ENCODE measurements around the gene LAP3. TPM values are rescaled to one million over a fixed set of nuclear protein-coding genes. Genes with fewer than 3 reads are reported as not detected.

The LAP3 gene
- 45.1 and 50.5 TPM in 2 replicates for total RNA-seq

DNA sequence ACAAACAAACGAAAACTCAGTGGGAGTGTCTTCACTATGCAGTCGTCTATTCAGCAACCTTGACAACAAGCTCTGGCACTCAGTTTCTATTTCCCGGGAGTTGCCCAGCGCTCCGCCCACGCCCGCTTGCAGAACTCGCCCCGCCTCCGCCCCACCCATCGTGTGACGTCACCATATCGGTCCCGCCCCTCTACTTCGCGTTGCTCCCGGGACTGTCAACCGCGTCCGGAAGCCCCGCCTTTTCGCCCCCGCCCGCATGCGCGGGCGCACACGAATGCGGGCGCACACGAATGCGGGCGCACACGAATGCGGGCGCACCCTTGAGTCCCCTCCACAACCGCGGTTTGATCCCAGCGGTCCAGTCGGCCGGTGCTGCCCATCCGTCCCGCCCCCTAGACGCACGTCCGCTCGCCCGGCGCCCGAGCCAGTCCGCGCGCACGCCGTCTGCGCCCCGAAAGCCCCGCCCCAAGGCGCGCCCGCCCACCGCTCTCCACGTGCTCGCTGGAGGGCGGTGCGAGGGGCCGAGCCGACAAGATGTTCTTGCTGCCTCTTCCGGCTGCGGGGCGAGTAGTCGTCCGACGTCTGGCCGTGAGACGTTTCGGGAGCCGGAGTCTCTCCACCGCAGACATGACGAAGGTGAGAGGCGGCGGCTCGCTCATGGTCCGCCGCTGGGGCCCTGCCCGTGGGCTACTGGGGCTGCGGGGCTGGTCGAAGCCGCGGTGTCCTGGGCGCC, at the start of gene LAP3:
TSS of gene LAP3 (plus strand) at position 267 of the 733 bp plus-strand sequence. CDS start at position 535, 268 bp downstream.
- no peaks in the 10 kb centered on the region for H3K9me3 Mint-ChIP-seq
- peaks cover 32% of the 10 kb centered on the region for H3K4me1 Mint-ChIP-seq
- TF ChIP-seq, protein P1, sequence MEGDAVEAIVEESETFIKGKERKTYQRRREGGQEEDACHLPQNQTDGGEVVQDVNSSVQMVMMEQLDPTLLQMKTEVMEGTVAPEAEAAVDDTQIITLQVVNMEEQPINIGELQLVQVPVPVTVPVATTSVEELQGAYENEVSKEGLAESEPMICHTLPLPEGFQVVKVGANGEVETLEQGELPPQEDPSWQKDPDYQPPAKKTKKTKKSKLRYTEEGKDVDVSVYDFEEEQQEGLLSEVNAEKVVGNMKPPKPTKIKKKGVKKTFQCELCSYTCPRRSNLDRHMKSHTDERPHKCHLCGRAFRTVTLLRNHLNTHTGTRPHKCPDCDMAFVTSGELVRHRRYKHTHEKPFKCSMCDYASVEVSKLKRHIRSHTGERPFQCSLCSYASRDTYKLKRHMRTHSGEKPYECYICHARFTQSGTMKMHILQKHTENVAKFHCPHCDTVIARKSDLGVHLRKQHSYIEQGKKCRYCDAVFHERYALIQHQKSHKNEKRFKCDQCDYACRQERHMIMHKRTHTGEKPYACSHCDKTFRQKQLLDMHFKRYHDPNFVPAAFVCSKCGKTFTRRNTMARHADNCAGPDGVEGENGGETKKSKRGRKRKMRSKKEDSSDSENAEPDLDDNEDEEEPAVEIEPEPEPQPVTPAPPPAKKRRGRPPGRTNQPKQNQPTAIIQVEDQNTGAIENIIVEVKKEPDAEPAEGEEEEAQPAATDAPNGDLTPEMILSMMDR (IDR thresholded peaks at IDR 0.05): no peak
- peak; percentile 90 for ATAC-seq (ENCODE audit: low read depth)
- H3K4me3 Mint-ChIP-seq: peak within 1 kb of the TSS; percentile 89
- ChIA-PET CTCF (interaction anchor here (1.1 kb wide), 1 partner anchor 38 kb away, joined by 3 read pairs; no protein-coding TSS in a partner anchor), POLR2A (interaction anchor here (1.0 to 4.9 kb wide), 4 partner anchors 15 to 445 kb away, joined by 3 to 75 read pairs (median 14); partner anchors contain the start of gene MED28)
- H3K27ac Mint-ChIP-seq: peak within 1 kb of the TSS; percentile 92
- peaks cover 23% of the 10 kb centered on the region for H3K36me3 Mint-ChIP-seq (ENCODE audit: low read depth)
- intact Hi-C loops (cut with micrococcal nuclease): loop anchor here (1.0 to 5.0 kb wide), 9 partner anchors 18 to 1350 kb away; partner anchors contain the start of genes DCAF16, LCORL, MED28 and NCAPG
- DNase-seq: peak; percentile 99
- H3K27me3 Mint-ChIP-seq: no peaks in the 10 kb centered on the region

- no peaks in the 10 kb centered on the region for H3K36me3 Mint-ChIP-seq (ENCODE audit: low read depth)
- ChIA-PET POLR2A (no interaction called here), CTCF (no interaction called here)
- ATAC-seq (ENCODE audit: low read depth) (no peak), DNase-seq (no peak)
- TF ChIP-seq, protein P1 (IDR thresholded peaks at IDR 0.05): no peak
- intact Hi-C loops (cut with micrococcal nuclease): no loop called here
- no peaks in the 10 kb centered on the region for H3K4me1 Mint-ChIP-seq
- no peak overlapping the region for H3K4me3 Mint-ChIP-seq
- H3K27me3 Mint-ChIP-seq: peaks cover 22% of the 10 kb centered on the region
- no peak overlapping the region for H3K27ac Mint-ChIP-seq
- no peaks in the 10 kb centered on the region for H3K9me3 Mint-ChIP-seq
These were observed 48.3 kb upstream of the LAP3 start for GRCh38 chr4:17528551-17529165.

GRCh38 chr4:17531538-17532285, 45.3 kb upstream of the LAP3 start:
- TF ChIP-seq, protein P1 (IDR thresholded peaks at IDR 0.05): no peak
- ChIA-PET POLR2A (no interaction called here), CTCF (no interaction called here)
- intact Hi-C loops (cut with micrococcal nuclease): no loop called here
- Mint-ChIP-seq H3K27me3 (peaks cover 18% of the 10 kb centered on the region), H3K4me1 (no peaks in the 10 kb centered on the region), H3K9me3 (no peaks in the 10 kb centered on the region), H3K4me3 (no peak overlapping the region), H3K36me3 (ENCODE audit: low read depth) (no peaks in the 10 kb centered on the region), H3K27ac (no peak overlapping the region)
- DNase-seq (no peak), ATAC-seq (ENCODE audit: low read depth) (no peak)

- no peaks in the 10 kb centered on the region for H3K4me1 Mint-ChIP-seq
These were observed 42.3 kb upstream of the LAP3 start for GRCh38 chr4:17534705-17535104.

More at GRCh38 chr4:17534705-17535104, 42.3 kb upstream of the LAP3 start:
- intact Hi-C loops (cut with micrococcal nuclease): no loop called here
- ChIA-PET CTCF (no interaction called here), POLR2A (no interaction called here)
- Mint-ChIP-seq H3K27ac (no peak overlapping the region), H3K9me3 (no peaks in the 10 kb centered on the region), H3K4me3 (no peak overlapping the region), H3K27me3 (peaks cover 2% of the 10 kb centered on the region), H3K36me3 (ENCODE audit: low read depth) (no peaks in the 10 kb centered on the region)
- TF ChIP-seq, protein P1 (IDR thresholded peaks at IDR 0.05): no peak
- no peak for ATAC-seq (ENCODE audit: low read depth)
- no peak for DNase-seq

Data from activated B cell treated with CpG ODN at 0.5 μM for 24 hours (primary cell).